CD4-positive, alpha-beta memory T cell (primary cell): Measurements from ENCODE around the gene SNCAIP. TPM values are rescaled to one million over a fixed set of nuclear protein-coding genes. Genes with fewer than 3 reads are reported as not detected.

Experiments used
- CTCF ChIA-PET: fragments of 350-600 bp; sonication (Branson Sonifier 250); formaldehyde crosslinking; loops from one replicate; lab custom pipeline; 2021; ENCODE audit warnings: inconsistent platforms; ENCODE audit not compliant: partially characterized antibody; lab: Charles Lee
- POLR2A ChIA-PET: fragments of 350-600 bp; sonication (Branson Sonifier 250); formaldehyde crosslinking; loops from one replicate; lab custom pipeline; 2021; ENCODE audit not compliant: partially characterized antibody; lab: Charles Lee
- DNase-seq, 5 donors: peaks; one replicate each; pipeline versions ENCODE4 v3.0.0 to v3.0.0-alpha.2; 2020 to 2022; ENCODE audit warnings: mixed read lengths in 1 of 5
- H3K27ac ChIP-seq: one replicate; pipeline ENCODE4 v1.7.0; 2013; ENCODE audit warnings: low read depth, low read length
- H3K27me3 ChIP-seq: 2 replicates; pipeline ENCODE4 v1.7.0; 2013; ENCODE audit warnings: mild to moderate bottlenecking, low read length, moderate library complexity; ENCODE audit not compliant: insufficient read depth
- H3K36me3 ChIP-seq: 2 replicates; pipeline ENCODE4 v1.7.0; 2013; ENCODE audit warnings: mild to moderate bottlenecking, low read length, moderate library complexity; ENCODE audit not compliant: insufficient read depth
- H3K4me1 ChIP-seq: 2 replicates; pipeline ENCODE4 v1.7.0; 2013; ENCODE audit warnings: mild to moderate bottlenecking, low read length, moderate library complexity; ENCODE audit not compliant: insufficient read depth
- H3K4me3 ChIP-seq, 2 donors: one replicate each; pipeline ENCODE4 v1.7.0; 2013; ENCODE audit warnings: low read length in 2 of 2, mild to moderate bottlenecking in 1 of 2
- H3K9me3 ChIP-seq, 2 donors: one replicate each; pipeline ENCODE4 v1.7.0; 2013; ENCODE audit warnings: low read length in 2 of 2, control low read depth in 1 of 2; ENCODE audit not compliant: control insufficient read depth in 1 of 2
- H3K27ac Mint-ChIP-seq, 7 donors: one replicate each; pipeline ENCODE4 v1.8.0; 2020 to 2021; ENCODE audit warnings: mixed read lengths in 7 of 7, mild to moderate bottlenecking in 6 of 7, inconsistent platforms in 3 of 7, moderate library complexity in 3 of 7
- H3K27me3 Mint-ChIP-seq, 2 donors: one replicate each; pipeline ENCODE4 v1.8.0; 2020 to 2021; ENCODE audit warnings: mixed read lengths in 2 of 2
- H3K36me3 Mint-ChIP-seq, 2 donors: one replicate each; pipeline ENCODE4 v1.8.0; 2020 to 2021; ENCODE audit warnings: mixed read lengths in 2 of 2, inconsistent platforms in 1 of 2, mild to moderate bottlenecking in 1 of 2
- H3K4me1 Mint-ChIP-seq, 4 donors: one replicate each; pipeline ENCODE4 v1.8.0; 2020 to 2021; ENCODE audit warnings: mixed read lengths in 4 of 4, mild to moderate bottlenecking in 1 of 4
- H3K4me3 Mint-ChIP-seq, 8 donors: one replicate each; pipeline ENCODE4 v1.8.0; 2020 to 2021; ENCODE audit warnings: mixed read lengths in 8 of 8, mild to moderate bottlenecking in 7 of 8, moderate library complexity in 6 of 8, inconsistent platforms in 3 of 8
- H3K9me3 Mint-ChIP-seq, 8 donors: one replicate each; pipeline ENCODE4 v1.8.0; 2020 to 2021; ENCODE audit warnings: mixed read lengths in 8 of 8, mild to moderate bottlenecking in 5 of 8, inconsistent platforms in 3 of 8, moderate library complexity in 1 of 8
- intact Hi-C: fragments of 100-400 bp; cut with micrococcal nuclease; formaldehyde crosslinking; loops from one replicate; pipeline ENCODE4 v1.15.1; 2023
- polyA plus RNA-seq, 2 donors: library from polyadenylated mRNA; unstranded; fragments of 300-500 nt; fragmentation: Illumina TruSeq; gene quantifications; one replicate each; pipeline ENCODE4 v1.2.3, GENCODE V29; 2021
- total RNA-seq, 2 experiments: library from RNA; stranded (reverse); gene quantifications; one replicate each; pipeline ENCODE4 v1.2.3, GENCODE V29; 2021

SNCAIP gene
- total and polyA plus RNA-seq, 4 experiments from 2014 or later: not detected

DNA sequence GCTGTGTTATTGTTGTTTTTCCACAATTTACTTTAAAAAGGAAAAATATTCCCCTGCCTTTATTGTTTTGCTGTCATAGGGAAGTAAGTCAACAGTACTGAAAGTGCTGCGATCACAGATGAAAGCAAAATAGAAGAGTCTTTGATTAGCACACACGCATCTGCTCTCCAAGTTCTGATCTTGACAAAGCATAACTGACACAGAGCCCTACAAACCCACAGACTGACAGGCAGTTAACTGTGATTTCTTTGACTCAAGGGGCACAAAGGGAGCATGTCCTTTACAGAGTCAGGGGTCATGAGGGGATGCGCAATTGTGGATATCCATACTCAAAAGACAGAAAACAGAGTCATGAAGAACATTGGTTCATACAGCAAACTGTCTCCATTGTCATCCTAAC lies 123.7 kb downstream of the SNCAIP start:
- H3K27ac Mint-ChIP-seq: no peak overlapping the region
- Histone ChIP-seq H3K36me3 (no peaks in the 10 kb centered on the region), H3K27ac (no peak overlapping the region), H3K27me3 (no peaks in the 10 kb centered on the region), H3K4me3 (no peak overlapping the region), H3K9me3 (no peaks in the 10 kb centered on the region), H3K4me1 (no peaks in the 10 kb centered on the region)
- no peak overlapping the region for H3K4me3 Mint-ChIP-seq
- CTCF ChIA-PET: no interaction called here
- DNase-seq: no peak
- POLR2A ChIA-PET: no interaction called here
- peaks cover 0 to 5% of the 10 kb centered on the region in 2 donors for H3K27me3 Mint-ChIP-seq
- H3K9me3 Mint-ChIP-seq: peaks cover 0 to 3% (median 0%) of the 10 kb centered on the region in 8 donors
- no peaks in the 10 kb centered on the region for H3K36me3 Mint-ChIP-seq
- intact Hi-C loops: no loop called here
- no peaks in the 10 kb centered on the region for H3K4me1 Mint-ChIP-seq

GRCh38 chr5:122436615-122437014 lies 124.6 kb downstream of the SNCAIP start:
- peaks cover 0 to 3% (median 0%) of the 10 kb centered on the region in 8 donors for H3K9me3 Mint-ChIP-seq
- ChIA-PET POLR2A (no interaction called here), CTCF (no interaction called here)
- H3K27ac Mint-ChIP-seq: no peak overlapping the region
- no peaks in the 10 kb centered on the region for H3K4me1 ChIP-seq
- intact Hi-C loops: no loop called here
- H3K4me3 Mint-ChIP-seq: no peak overlapping the region
- H3K27me3 Mint-ChIP-seq: peaks cover 0 to 8% of the 10 kb centered on the region in 2 donors
- H3K9me3 ChIP-seq: no peaks in the 10 kb centered on the region
- DNase-seq: no peak
- no peaks in the 10 kb centered on the region for H3K36me3 ChIP-seq
- H3K27me3 ChIP-seq: no peaks in the 10 kb centered on the region
- no peak overlapping the region for H3K4me3 ChIP-seq
- H3K4me1 Mint-ChIP-seq: no peaks in the 10 kb centered on the region
- no peak overlapping the region for H3K27ac ChIP-seq
- H3K36me3 Mint-ChIP-seq: no peaks in the 10 kb centered on the region

DNA sequence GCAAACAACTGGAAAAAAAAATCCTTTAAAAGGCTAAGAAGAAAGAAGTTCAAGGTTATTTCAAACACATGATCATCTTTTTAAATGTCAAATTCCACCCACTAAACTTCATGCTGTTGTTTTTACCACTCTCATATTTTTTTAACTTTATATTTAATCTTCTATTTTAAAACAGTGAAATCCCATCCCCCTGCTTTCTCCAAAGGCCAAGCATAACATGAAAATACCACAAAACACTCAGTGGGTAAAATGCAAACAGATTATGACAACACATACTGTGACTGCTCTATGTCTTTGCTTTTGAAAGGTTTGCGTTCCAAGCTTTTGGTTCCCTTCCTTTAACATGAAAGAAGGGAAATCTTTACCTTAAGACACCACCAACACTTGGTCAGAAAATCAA lies 127.6 kb downstream of the SNCAIP start:
- Histone ChIP-seq H3K9me3 (no peaks in the 10 kb centered on the region), H3K27me3 (no peaks in the 10 kb centered on the region), H3K4me3 (no peak overlapping the region), H3K27ac (no peak overlapping the region), H3K36me3 (no peaks in the 10 kb centered on the region), H3K4me1 (no peaks in the 10 kb centered on the region)
- peaks cover 0 to 3% (median 0%) of the 10 kb centered on the region in 8 donors for H3K9me3 Mint-ChIP-seq
- H3K27me3 Mint-ChIP-seq: peaks cover 0 to 8% of the 10 kb centered on the region in 2 donors
- H3K36me3 Mint-ChIP-seq: no peaks in the 10 kb centered on the region
- DNase-seq: no peak
- no peak overlapping the region for H3K4me3 Mint-ChIP-seq
- ChIA-PET POLR2A (no interaction called here), CTCF (no interaction called here)
- H3K27ac Mint-ChIP-seq: no peak overlapping the region
- H3K4me1 Mint-ChIP-seq: no peaks in the 10 kb centered on the region
- intact Hi-C loops: no loop called here

GRCh38 chr5:122442938-122443337 lies 130.9 kb downstream of the SNCAIP start:
- H3K4me1 Mint-ChIP-seq: no peaks in the 10 kb centered on the region
- POLR2A ChIA-PET: no interaction called here
- H3K4me1 ChIP-seq: no peaks in the 10 kb centered on the region

DNA sequence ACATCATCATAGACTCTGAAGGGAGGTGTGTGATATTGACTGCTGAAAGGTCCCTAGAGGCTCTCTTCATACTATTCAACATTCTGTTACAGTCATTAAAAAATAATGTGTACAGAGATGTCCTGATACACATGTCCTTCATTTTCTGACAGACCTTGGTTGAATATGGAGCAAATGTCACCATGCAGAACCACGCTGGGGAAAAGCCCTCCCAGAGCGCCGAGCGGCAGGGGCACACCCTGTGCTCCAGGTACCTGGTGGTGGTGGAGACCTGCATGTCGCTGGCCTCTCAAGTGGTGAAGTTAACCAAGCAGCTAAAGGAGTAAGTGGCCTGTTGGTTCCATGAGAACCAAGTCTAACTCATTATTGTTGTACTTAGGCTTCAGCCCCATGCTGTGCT lies 132.4 kb downstream of the SNCAIP start:
- Mint-ChIP-seq H3K4me1 (no peaks in the 10 kb centered on the region), H3K9me3 (peaks cover 0 to 3% (median 0%) of the 10 kb centered on the region in 8 donors), H3K27me3 (peaks cover 0 to 3% of the 10 kb centered on the region in 2 donors), H3K4me3 (no peak overlapping the region), H3K27ac (no peak overlapping the region), H3K36me3 (no peaks in the 10 kb centered on the region)
- Histone ChIP-seq H3K4me1 (no peaks in the 10 kb centered on the region), H3K9me3 (no peaks in the 10 kb centered on the region), H3K27ac (no peak overlapping the region), H3K27me3 (no peaks in the 10 kb centered on the region), H3K4me3 (no peak overlapping the region), H3K36me3 (no peaks in the 10 kb centered on the region)
- DNase-seq: no peak
- ChIA-PET POLR2A (no interaction called here), CTCF (no interaction called here)
- intact Hi-C loops: no loop called here

More at GRCh38 chr5:122442938-122443337, 130.9 kb downstream of the SNCAIP start:
- Histone ChIP-seq H3K4me3 (no peak overlapping the region), H3K27ac (no peak overlapping the region), H3K36me3 (no peaks in the 10 kb centered on the region), H3K27me3 (no peaks in the 10 kb centered on the region), H3K9me3 (no peaks in the 10 kb centered on the region)
- Mint-ChIP-seq H3K4me3 (no peak overlapping the region), H3K27me3 (peaks cover 0 to 6% of the 10 kb centered on the region in 2 donors), H3K9me3 (peaks cover 0 to 3% (median 0%) of the 10 kb centered on the region in 8 donors), H3K36me3 (no peaks in the 10 kb centered on the region), H3K27ac (no peak overlapping the region)
- DNase-seq: no peak
- CTCF ChIA-PET: no interaction called here
- intact Hi-C loops: no loop called here

DNA sequence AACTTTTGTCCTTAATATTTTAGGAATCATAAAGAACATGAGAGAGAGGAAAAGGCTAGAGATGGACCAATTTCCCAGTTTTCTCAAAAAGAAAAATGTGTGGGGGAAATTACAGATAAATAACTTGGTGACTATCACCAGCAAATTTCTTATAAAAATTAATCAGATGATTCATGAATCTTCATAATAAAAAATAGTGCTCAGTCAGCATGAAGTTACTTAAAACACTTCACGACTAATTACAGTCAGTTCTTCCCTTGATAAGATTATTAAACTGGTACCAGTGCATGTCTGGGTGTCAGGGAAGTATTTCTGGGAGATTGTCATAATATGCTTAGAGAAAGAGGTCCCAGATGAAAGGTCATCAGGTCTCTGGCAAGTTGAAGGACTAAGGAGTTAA lies 133.0 kb downstream of the SNCAIP start:
- Histone ChIP-seq H3K36me3 (no peaks in the 10 kb centered on the region), H3K27me3 (no peaks in the 10 kb centered on the region), H3K4me1 (no peaks in the 10 kb centered on the region), H3K27ac (no peak overlapping the region), H3K4me3 (no peak overlapping the region), H3K9me3 (no peaks in the 10 kb centered on the region)
- Mint-ChIP-seq H3K27ac (no peak overlapping the region), H3K4me1 (no peaks in the 10 kb centered on the region), H3K9me3 (peaks cover 0 to 3% (median 0%) of the 10 kb centered on the region in 8 donors), H3K4me3 (no peak overlapping the region), H3K27me3 (peaks cover 0 to 3% of the 10 kb centered on the region in 2 donors), H3K36me3 (no peaks in the 10 kb centered on the region)
- POLR2A ChIA-PET: no interaction called here
- no peak for DNase-seq
- CTCF ChIA-PET: no interaction called here
- intact Hi-C loops: no loop called here

- Histone ChIP-seq H3K4me3 (no peak overlapping the region), H3K36me3 (no peaks in the 10 kb centered on the region), H3K27ac (no peak overlapping the region), H3K4me1 (no peaks in the 10 kb centered on the region), H3K9me3 (no peaks in the 10 kb centered on the region), H3K27me3 (no peaks in the 10 kb centered on the region)
- H3K4me3 Mint-ChIP-seq: no peak overlapping the region
- H3K27me3 Mint-ChIP-seq: no peaks in the 10 kb centered on the region
- ChIA-PET POLR2A (no interaction called here), CTCF (no interaction called here)
- DNase-seq: no peak
- no peaks in the 10 kb centered on the region for H3K4me1 Mint-ChIP-seq
- intact Hi-C loops: no loop called here
- H3K36me3 Mint-ChIP-seq: no peaks in the 10 kb centered on the region
- H3K27ac Mint-ChIP-seq: no peak overlapping the region
- peaks cover 0 to 3% (median 0%) of the 10 kb centered on the region in 8 donors for H3K9me3 Mint-ChIP-seq
These were observed 135.0 kb downstream of the SNCAIP start for GRCh38 chr5:122447072-122447471.

DNA sequence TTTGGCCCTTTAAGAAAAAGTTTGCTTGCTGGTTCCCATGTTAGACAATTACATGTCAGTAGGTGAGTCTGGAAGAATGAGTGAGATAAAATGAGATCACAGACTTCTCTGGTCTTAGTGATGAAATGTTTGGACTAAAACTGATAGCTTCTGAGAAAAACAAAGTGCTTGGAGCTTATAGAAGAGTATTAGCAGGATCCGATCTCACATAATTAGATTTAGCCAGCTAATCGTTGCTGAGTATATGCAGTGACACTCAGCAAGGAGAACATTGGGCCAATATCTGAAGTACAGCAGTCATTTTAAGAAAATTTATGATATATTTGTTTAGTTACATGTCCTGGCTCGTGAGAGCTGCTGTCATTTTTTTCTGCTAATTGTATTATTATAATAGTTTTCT lies 135.8 kb downstream of the SNCAIP start:
- no peak overlapping the region for H3K4me3 Mint-ChIP-seq
- no peaks in the 10 kb centered on the region for H3K9me3 Mint-ChIP-seq
- H3K4me3 ChIP-seq: no peak overlapping the region
- H3K27me3 Mint-ChIP-seq: no peaks in the 10 kb centered on the region
- H3K9me3 ChIP-seq: no peaks in the 10 kb centered on the region
- DNase-seq: no peak
- no peak overlapping the region for H3K27ac Mint-ChIP-seq
- intact Hi-C loops: no loop called here
- H3K4me1 Mint-ChIP-seq: no peaks in the 10 kb centered on the region
- no peaks in the 10 kb centered on the region for H3K36me3 ChIP-seq
- H3K27me3 ChIP-seq: no peaks in the 10 kb centered on the region
- ChIA-PET POLR2A (no interaction called here), CTCF (no interaction called here)
- no peaks in the 10 kb centered on the region for H3K4me1 ChIP-seq
- no peaks in the 10 kb centered on the region for H3K36me3 Mint-ChIP-seq
- H3K27ac ChIP-seq: no peak overlapping the region
